ENCODE data around the gene TSEN54.

The TSEN54 gene

DNA sequence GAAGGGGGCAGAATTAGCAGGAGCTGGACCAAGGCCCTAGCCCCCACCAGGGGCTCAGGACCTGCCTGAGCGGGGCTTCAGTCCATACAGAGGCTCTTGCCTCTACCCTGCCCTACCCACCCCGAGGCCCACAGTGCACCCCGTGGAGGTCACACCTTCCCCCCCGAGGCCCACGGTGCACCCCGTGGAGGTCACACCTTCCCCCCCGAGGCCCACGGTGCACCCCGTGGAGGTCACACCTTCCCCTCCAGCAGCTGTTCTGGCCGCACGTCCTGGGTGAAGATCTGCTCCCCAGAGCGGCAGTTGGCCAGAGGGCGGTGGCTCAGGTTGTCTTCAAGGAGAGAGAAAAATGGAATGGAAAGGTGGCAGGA is 12.4 kb upstream of the TSEN54 start:
- DNase-seq (ENCODE audit: low read depth, low spot score): no peak

DNA sequence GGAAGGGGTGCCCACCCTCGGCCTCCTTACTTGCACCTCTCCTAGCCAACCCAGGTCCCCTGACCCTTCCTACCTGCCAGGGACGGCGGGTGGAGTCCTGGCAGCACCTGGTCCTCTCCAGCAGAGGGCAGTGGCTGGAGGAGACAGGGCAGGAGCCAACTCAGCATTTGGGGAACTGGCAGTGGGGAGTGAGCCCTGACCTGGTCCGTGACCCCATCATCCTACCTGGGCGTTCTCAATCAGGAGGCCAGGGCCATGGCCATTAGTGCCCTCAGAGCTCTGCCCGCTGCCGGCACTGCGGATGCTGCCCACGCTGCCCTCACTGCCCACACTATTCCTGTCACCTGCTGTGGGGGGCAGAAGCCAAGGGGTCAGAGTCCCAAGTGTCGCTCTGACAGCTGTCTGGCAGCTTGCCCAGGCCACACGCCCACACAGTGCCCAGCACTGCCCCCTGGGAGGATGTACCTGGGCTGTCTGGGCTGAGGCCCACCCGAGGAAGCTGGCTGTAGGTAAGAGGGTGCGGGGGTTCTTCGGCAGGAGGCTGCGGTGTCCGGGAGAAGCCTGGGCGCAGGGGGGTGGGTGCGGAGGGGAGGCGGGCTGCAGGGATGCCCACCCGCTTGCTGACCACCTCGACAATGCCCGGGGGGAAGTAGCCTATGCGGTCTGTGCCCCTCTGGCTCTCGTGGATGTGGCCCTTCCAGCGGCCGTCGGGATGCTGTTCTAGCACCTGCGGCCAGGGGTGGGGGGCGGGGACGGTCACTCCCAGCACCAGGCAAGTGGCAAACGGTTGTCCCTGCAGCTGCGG is 11.8 kb upstream of the TSEN54 start:
- no peak for DNase-seq (ENCODE audit: low read depth, low spot score)

- no peak for DNase-seq (ENCODE audit: low read depth, low spot score)
Measured at GRCh38 chr17:75505152-75505409, 11.2 kb upstream of the TSEN54 start.

DNA sequence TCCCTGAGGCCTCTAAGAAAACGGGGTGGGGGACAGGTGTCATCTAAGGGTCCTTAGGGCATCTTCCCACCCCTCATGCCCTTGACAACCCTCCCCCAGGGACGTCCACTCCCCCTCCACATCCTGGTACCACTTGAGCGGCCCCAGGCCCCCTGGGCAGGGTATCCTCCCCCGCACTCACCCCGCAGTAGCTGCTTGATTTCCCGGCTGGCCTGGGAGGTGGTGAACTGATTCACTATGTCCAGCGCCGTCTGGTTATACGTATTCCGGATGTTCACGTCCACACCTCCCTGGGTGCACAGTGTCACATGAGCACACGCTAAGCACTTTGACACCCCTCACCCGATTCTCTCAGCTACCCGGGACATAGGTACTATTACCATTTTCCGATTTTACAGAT is 10.7 kb upstream of the TSEN54 start:
- DNase-seq (ENCODE audit: low read depth, low spot score): no peak

DNA sequence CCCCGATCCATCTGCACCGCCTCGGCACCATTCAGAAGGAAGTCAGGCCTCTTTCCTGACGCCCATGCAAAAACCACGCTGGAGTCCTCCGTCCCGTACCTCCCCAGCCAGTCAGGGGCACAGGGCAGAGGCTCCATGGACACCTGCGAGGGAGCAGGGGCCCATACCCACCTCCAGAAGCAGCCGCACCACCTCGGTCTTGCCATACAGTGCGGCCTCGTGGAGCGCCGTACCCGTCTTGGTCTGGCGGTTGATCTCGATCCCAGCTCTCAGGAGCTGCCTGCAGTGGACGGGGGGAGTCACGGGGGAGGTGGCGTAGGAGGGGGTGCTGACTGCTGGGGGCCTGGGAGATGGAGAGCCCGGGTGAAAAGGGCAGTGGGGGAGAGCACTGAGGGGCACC is 10.2 kb upstream of the TSEN54 start:
- DNase-seq (ENCODE audit: low read depth, low spot score): no peak

DNA sequence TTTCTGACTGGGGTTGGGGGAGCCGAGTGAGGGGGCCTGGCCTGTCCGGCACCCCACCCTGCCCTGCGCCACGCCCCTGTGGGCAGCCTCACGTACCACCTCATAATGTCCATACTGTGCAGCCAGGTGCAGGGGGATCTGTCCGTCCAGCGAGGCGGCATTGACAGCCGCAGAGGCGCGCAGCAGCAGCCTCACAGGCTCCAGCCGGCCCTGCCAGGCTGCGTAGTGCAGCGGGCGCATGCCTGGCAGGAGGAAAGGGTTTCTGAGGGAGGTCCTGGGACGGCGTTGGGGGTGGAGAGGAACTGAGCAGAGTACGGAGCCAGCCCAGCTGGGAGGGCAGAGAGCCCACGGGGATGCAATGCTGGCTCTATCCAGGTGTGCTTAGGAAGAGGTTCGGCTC is 9.4 kb upstream of the TSEN54 start:
- no peak for DNase-seq (ENCODE audit: low read depth, low spot score)

DNA sequence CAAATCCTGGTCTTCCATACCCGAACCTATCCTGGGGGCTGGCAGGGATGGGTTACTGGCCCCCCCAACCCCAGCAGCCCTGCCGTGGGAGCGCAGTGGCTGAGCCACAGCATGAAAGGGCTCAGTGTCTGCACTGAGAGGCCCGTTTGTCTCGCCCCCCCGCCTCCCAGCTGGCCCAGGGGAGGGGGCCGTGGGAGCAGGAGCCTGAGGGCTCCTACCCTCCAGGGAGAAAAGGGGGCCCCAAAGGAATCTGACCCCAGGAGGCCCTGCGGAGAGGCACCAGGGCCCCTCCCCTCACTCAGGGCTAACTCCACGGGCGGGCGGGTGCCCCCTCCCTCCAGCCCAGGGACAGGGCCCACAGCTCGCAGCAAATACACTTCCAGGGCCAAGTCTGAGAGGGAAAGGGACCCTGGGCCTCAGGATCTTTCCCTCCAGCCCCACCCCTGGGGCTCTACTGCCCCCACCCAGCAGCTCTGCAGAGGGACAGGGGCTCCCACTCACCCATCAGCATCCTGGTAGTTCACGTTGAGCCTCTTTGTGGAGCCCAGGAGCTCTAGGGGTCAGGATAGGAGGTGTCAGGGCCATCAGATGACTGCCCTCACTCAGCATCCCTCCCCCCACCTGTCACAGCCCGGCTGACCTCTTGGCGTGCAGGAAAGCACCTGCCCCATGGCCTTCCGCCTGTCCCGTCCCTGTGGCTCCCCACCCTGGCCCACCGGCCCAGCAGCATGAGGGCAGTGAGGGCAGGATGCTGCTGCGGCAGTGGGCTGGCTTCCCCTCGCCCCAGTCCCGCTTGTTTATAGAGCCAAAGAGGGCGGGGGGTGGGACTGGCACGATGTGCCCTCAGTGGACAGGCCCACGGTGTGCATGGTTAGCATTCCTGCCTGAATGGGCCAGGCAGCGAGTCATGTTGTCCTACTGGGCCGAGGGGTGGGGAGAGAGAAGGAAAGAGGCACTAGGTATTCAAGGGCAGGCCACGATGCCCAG is 8.3 kb upstream of the TSEN54 start:
- DNase-seq (ENCODE audit: low read depth, low spot score): peak; percentile 33

DNA sequence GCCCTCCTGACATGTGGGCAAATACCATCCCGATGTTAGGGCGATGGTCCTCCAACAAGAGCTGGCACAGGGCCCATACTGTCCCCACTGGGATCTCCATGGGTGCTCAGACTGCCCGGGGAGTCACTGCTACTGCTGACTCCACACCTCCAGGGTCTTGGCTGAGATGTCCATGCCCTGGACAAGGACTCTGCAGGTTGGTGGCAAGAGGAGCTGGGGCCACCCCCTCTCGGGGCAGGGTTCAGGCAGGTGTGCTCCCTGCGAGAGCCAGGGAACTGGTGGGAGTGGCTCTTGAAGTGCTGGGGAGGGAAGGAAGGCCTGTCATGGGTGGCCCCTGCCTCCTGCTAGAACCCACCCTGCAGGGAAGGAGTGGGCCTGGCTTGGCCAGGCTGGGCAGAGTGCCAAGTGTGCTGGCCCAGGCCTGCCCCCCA is 7.4 kb upstream of the TSEN54 start:
- DNase-seq (ENCODE audit: low read depth, low spot score): no peak

DNA sequence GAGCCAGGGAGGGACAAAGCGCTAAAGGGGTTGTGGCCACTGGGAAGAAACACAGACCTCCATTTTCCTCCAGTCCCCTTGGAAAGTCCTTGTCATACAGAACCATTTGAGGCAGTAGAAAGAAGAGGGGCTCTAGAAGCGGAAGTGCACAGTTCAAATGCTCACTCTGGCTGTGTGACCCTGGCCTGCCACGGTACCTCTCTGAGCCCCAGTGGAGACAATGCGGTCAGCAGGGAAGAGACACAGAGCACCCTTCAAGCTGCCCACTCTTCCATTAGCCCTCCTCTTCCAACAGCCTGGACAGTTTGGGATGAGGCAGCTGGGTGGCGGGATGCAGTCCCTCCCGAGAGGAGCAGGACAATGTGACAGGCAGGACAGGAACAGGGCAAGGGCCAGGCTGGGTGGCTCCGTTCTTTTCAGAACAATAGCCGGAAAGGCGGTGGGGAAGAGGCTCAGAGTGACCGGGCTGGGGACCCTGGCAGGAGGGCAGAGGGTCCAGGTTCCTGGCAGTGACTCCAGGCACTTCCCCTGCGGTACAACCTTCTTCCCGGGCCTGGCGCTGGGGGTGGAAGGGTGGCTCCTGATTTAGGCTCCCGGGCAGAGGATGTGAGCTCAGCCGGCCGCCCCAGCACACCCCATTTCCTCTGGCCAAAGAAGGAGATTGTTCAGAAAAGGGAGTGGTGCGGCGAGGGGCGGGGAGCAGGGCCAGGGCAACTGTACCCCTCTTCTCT is 6.6 kb upstream of the TSEN54 start:
- DNase-seq (ENCODE audit: low read depth, low spot score): no peak

GRCh38 chr17:75511270-75511609 is 5.1 kb upstream of the TSEN54 start:
- DNase-seq (ENCODE audit: low read depth, low spot score): no peak

DNA sequence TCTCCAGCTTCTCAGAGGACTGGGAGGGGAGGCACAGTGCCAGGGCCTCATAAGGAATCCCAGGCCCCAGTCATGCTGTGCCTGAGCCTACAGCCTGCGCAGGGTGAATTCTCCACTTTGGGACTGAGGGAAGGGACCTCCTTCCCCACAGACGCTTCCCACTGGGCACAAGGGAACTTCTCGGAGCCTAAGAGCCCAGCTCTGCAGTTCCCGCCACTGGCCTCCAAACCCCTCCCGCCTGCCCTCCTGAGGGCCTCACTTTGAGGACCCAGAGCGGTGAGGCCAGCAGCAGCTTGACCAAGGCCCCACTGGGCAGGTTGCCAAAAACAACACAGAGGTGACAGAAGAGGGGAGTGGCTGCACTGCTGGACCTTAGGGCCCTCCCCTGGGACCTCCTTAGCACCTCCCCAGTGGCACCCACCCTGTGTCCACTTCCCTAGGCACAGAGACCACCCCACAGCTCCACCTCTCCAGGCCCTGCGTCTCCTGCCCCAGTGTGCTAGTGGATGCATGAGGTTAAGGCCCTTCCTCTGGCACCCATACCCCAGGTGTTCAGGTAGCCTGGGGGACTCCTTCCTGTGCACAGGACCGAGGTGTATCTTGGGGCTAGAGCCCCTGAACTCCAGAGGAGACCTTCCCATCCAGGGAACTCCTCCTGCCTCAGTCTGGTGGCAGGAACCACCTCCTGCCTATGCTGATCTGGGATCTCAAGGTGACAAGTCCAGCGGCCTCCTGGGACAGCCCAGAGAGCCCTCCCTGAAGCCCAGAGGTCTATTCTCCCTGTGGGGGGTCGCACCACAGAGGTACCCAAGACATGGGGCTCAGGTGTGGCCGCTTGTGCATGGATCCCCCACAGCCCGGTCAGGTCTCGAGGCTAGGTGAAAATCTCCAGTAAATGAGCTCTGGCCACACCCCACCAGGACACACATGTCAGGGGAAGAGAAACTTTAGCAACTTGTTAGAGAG is 4.4 kb upstream of the TSEN54 start:
- peak; percentile 59 for DNase-seq (ENCODE audit: low read depth, low spot score)

- DNase-seq (ENCODE audit: low read depth, low spot score): no peak
Measured at GRCh38 chr17:75512926-75513640, 3.2 kb upstream of the TSEN54 start.

DNA sequence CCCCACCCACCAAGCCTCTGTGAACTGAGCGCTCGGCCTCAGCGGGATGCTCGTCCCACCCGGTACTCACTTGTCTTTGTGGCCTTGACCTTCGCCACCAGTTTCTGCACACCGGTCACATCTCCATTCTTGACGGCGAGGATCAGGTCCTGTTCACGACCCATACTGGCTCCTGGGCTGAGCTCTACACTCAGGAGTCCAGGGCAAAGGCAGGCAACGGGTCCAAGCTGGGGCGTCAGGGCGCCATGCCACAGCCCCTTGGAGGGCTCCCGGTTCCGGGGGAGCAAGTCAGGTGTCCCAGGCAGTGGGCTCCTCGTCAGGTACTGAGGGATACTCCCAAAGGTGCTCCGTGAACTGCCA is 2.7 kb upstream of the TSEN54 start:
- DNase-seq (ENCODE audit: low read depth, low spot score): no peak

- DNase-seq (ENCODE audit: low read depth, low spot score): peak; percentile 55
Measured at GRCh38 chr17:75514299-75514918, 1.9 kb upstream of the TSEN54 start.

- peak; percentile 54 for DNase-seq (ENCODE audit: low read depth, low spot score)
Measured at GRCh38 chr17:75514919-75515495, 1.3 kb upstream of the TSEN54 start.

DNA sequence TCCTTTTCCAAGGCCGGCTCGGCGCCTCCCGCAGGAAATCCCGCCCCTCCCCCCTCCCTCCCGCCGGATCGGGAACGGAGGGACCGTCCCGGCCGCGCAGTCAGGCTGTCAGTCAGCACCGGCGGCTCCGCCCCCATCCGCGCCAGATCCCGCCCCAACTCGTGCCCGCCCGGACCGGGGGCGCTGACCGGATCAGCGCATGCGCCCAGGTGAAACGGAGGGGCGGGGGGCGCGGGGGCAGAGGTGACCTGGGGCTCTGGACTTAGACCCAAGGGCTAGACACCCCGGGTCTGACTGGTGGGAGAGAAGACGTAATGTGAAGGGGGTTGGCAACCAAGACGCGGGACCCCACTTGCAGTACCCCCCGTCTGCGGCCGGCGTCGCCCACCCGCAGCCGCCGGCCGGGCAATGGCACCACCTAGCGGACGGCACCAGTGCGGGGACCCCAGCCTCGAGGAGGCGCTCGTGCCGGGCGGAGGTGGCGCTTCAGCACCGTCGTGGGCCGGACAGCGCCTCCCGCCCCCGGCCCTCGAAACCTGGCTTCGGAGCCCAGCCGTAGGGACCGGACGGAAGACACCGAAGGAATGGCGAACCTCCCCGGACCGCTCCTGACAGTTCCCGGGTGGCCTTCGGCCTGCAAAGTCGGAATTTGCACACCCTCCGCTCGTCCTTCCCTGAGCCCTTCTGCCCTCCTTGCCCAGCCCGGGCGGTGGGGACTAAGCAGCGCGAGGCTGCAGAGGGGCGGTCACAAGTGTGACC is 653 bp upstream of the TSEN54 start, which contains the start of gene CASKIN2:
Gene CASKIN2, minus strand, starts transcription at position 42 of the 759 bp plus-strand sequence. CDS start 1,733 bp downstream, outside the sequence.
- peak; percentile 98 for DNase-seq (ENCODE audit: low read depth, low spot score)

DNA sequence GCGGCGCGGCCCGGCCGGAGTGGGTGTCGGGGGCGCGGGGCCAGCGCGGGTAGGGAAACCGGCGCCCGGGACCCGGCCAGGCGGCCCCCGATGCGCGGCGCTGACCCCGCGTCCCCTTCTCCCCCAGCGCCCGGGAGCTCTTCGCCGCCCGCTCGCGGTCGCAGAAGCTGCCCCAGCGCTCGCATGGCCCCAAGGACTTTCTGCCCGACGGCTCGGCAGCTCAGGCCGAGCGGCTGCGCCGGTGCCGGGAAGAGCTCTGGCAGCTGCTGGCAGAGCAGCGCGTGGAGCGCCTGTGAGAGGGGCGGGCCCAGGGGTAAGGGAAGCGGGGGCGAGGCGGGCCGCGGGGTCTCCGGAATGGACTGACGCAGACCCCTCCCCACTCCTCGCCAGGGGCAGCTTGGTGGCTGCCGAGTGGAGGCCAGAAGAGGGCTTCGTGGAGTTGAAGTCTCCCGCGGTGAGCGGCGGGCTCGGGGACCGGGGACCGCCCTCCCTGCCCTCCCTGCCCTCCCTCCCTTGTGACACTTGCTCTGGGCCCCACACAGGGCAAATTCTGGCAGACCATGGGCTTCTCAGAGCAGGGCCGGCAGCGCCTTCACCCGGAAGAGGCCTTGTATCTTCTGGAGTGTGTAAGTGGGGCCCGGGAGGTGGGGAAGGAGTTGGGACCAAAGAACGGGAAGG is 430 bp downstream of the TSEN54 start:
- DNase-seq (ENCODE audit: low read depth, low spot score): peak; percentile 68

GRCh38 chr17:75517297-75517865 is 1.1 kb downstream of the TSEN54 start:
- DNase-seq (ENCODE audit: low read depth, low spot score): peak; percentile 22

Data from astrocyte of the hippocampus (primary cell).